Cardiac fibroblast (primary cell): ENCODE results near the gene LY6G5C.
"Not testable (repeated sequence)": the region's sequence is repeated elsewhere in the genome, so short reads cannot be mapped to it uniquely, and the experiment has no call there.

Experiments used
- DNase-seq, 2 donors: peaks; one replicate each; pipeline versions ENCODE4 v3.0.0 to v3.0.0-alpha.2; 2010; ENCODE audit warnings: low read depth in 2 of 2
- H3K4me3 ChIP-seq, 2 donors: replicated peaks in 1 of 2; 1 replicate in 1 of 2; 2 replicates in 1 of 2; pipeline ENCODE4 v1.5.1; 2011; ENCODE audit warnings: low read depth in 2 of 2, low read length in 2 of 2, mild to moderate bottlenecking in 2 of 2, moderate library complexity in 1 of 2
- TF ChIP-seq, protein P1 (sequence below): IDR thresholded peaks from one replicate; pipeline ENCODE4 v1.5.1; 2011; ENCODE audit warnings: low read depth, mild to moderate bottlenecking, low read length, inconsistent platforms

LY6G5C gene

DNA sequence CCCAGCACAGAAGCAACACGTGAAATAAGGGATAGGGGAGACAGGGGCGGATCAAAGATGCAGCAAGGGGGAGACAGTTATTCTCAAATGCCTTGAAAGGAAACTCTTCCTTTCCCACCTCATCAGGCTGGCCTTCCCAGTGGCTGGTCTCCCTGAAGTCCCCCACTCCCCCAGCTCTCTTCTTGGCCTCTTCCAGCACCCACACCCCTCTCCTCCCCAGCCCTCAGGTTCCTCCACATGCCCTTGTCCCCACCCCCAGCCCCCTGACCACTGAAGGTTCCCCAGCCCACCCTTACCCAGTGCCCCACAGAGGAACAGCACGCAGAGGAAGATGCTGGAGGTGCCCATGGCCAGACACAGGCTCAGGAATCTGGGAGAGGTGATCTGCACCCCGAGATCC is 32.6 kb upstream of the LY6G5C start:
- no peak for DNase-seq
- H3K4me3 ChIP-seq, result no peak overlapping the region
- TF ChIP-seq, protein P1, sequence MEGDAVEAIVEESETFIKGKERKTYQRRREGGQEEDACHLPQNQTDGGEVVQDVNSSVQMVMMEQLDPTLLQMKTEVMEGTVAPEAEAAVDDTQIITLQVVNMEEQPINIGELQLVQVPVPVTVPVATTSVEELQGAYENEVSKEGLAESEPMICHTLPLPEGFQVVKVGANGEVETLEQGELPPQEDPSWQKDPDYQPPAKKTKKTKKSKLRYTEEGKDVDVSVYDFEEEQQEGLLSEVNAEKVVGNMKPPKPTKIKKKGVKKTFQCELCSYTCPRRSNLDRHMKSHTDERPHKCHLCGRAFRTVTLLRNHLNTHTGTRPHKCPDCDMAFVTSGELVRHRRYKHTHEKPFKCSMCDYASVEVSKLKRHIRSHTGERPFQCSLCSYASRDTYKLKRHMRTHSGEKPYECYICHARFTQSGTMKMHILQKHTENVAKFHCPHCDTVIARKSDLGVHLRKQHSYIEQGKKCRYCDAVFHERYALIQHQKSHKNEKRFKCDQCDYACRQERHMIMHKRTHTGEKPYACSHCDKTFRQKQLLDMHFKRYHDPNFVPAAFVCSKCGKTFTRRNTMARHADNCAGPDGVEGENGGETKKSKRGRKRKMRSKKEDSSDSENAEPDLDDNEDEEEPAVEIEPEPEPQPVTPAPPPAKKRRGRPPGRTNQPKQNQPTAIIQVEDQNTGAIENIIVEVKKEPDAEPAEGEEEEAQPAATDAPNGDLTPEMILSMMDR, result no peak

GRCh38 chr6:31712296-31712695 is 31.4 kb upstream of the LY6G5C start:
- TF ChIP-seq, protein P1, result no peak
- DNase-seq, result no peak
- no peak overlapping the region for H3K4me3 ChIP-seq

GRCh38 chr6:31711233-31711632 is 30.4 kb upstream of the LY6G5C start:
- no peak for DNase-seq
- H3K4me3 ChIP-seq, result no peak overlapping the region
- TF ChIP-seq, protein P1, result no peak

GRCh38 chr6:31710523-31711219 is 29.8 kb upstream of the LY6G5C start:
- TF ChIP-seq, protein P1, result no peak
- H3K4me3 ChIP-seq, result no peak overlapping the region
- DNase-seq, result no peak

DNA sequence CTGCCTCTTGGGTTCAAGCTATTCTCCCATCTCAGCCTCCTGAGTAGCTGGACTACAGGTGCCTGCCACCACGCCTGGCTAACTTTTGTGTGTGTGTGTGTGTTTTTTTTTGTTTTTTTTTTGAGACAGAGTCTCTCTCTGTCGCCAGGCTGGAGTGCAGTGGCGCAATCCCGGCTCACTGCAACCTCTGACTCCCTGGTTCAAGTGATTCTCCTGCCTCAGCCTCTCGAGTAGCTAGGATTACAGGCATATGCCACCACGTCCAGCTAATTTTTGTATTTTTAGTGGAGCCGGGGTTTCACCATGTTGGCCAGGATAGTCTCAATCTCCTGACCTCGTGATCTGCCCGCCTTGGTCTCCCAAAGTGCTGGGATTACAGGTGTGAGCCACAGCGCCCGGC is 28.3 kb upstream of the LY6G5C start:
- DNase-seq, H3K4me3 ChIP-seq: not testable (repeated sequence)

DNA sequence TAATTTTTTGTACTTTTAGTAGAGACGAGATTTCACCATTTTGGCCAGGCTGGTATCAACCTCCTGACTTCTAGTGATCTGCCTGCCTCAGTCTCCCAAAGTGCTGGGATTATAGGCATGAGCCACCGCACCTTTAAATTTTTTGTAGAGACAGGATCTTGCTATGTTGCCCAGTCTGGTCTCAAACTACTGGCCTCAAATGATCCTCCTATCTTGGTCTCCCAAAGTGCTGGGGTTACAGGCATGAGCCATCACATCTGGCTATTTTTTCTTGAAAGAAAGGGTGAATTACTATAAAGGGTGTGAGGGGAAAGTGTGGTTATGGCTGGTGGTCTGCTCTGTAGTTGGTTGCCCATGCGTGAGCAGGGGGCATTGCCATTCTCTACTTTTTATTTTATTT is 27.4 kb upstream of the LY6G5C start:
- no peak overlapping the region for H3K4me3 ChIP-seq
- TF ChIP-seq, protein P1, result no peak
- no peak for DNase-seq

DNA sequence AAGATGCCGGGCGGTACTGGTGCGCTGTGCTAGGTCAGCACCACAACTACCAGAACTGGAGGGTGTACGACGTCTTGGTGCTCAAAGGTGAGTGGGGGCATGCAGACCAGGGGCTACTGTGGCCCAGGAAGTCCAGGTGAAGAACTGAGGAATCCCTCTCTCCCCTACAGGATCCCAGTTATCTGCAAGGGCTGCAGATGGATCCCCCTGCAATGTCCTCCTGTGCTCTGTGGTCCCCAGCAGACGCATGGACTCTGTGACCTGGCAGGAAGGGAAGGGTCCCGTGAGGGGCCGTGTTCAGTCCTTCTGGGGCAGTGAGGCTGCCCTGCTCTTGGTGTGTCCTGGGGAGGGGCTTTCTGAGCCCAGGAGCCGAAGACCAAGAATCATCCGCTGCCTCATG is 26.8 kb upstream of the LY6G5C start:
- DNase-seq, result no peak
- H3K4me3 ChIP-seq, result no peak overlapping the region
- TF ChIP-seq, protein P1, result no peak
